ENCODE measurements around the gene GGNBP2.

The GGNBP2 gene

DNA sequence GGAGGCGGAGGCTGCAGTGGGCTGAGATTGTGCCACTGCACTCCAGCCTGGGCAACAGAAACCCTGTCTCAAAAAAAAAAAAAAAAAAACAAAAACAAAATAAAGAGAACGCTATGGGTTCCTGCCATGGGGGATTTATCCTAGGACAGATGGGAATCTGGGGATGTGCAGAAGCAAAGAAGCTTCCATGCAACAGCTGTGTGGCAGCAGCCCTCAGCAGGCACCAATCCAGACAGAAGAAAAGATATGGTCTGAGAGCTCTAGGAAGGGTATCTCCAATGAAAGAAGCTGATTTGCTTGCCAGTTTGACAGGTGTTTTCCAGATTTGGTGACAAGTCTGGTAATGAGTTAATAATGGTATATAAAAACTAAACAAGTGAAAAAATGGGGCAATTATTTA lies 21.6 kb upstream of the GGNBP2 start:
- Histone ChIP-seq H3K4me1 (ENCODE audit: control insufficient read depth, insufficient read depth, low read length) (no peaks in the 10 kb centered on the region), H3K9me3 (ENCODE audit: control insufficient read depth in 2 of 2, low read length in 2 of 2) (no peaks in the 10 kb centered on the region), H3K4me3 (ENCODE audit: low read length in 2 of 2) (no peak overlapping the region), H3K27me3 (ENCODE audit: control insufficient read depth in 1 of 2, insufficient read depth in 2 of 2, low read length in 2 of 2) (no peaks in the 10 kb centered on the region), H3K36me3 (ENCODE audit: control insufficient read depth in 2 of 2, insufficient read depth in 2 of 2, low read length in 2 of 2) (peaks cover 11 to 34% of the 10 kb centered on the region in 2 donors), H3K9ac (ENCODE audit: low read length in 2 of 2) (no peak overlapping the region), H3K27ac (ENCODE audit: low read length) (no peak overlapping the region)

DNA sequence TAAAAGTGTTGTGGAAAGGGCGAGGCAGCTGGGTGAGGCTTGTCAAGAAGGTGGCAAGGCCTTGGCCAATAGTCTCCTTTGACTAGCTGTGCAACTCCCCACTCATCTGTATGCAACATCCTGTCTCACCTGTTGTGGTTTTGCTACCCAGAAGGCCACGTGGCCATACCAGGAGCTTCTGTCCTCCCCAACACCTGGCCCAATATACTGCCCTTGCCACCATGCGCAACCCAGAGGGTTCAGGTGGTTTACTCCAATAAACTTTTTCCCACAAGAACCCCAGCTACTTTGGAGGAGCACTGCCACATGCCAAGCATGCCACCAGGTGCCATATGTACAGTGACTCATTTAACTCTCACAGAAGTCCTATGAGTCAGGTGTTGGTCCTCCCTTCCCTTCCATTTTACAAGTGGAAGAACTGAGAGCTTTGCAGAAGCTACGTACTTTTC lies 20.3 kb upstream of the GGNBP2 start:
- Histone ChIP-seq H3K9ac (ENCODE audit: low read length in 2 of 2) (no peak overlapping the region), H3K9me3 (ENCODE audit: control insufficient read depth in 2 of 2, low read length in 2 of 2) (no peaks in the 10 kb centered on the region), H3K4me1 (ENCODE audit: control insufficient read depth, insufficient read depth, low read length) (no peaks in the 10 kb centered on the region), H3K27me3 (ENCODE audit: control insufficient read depth in 1 of 2, insufficient read depth in 2 of 2, low read length in 2 of 2) (no peaks in the 10 kb centered on the region), H3K27ac (ENCODE audit: low read length) (no peak overlapping the region), H3K4me3 (ENCODE audit: low read length in 2 of 2) (no peak overlapping the region), H3K36me3 (ENCODE audit: control insufficient read depth in 2 of 2, insufficient read depth in 2 of 2, low read length in 2 of 2) (peaks cover 11 to 36% of the 10 kb centered on the region in 2 donors)

- H3K9me3 ChIP-seq (ENCODE audit: control insufficient read depth in 2 of 2, low read length in 2 of 2) = no peaks in the 10 kb centered on the region
- peaks cover 11 to 36% of the 10 kb centered on the region in 2 donors for H3K36me3 ChIP-seq (ENCODE audit: control insufficient read depth in 2 of 2, insufficient read depth in 2 of 2, low read length in 2 of 2)
- no peak overlapping the region for H3K9ac ChIP-seq (ENCODE audit: low read length in 2 of 2)
- no peak overlapping the region for H3K27ac ChIP-seq (ENCODE audit: low read length)
- H3K4me1 ChIP-seq (ENCODE audit: control insufficient read depth, insufficient read depth, low read length) = no peaks in the 10 kb centered on the region
- H3K27me3 ChIP-seq (ENCODE audit: control insufficient read depth in 1 of 2, insufficient read depth in 2 of 2, low read length in 2 of 2) = no peaks in the 10 kb centered on the region
- H3K4me3 ChIP-seq (ENCODE audit: low read length in 2 of 2) = no peak overlapping the region
Measured at GRCh38 chr17:36525113-36525512, 19.6 kb upstream of the GGNBP2 start.

GRCh38 chr17:36525888-36526287 lies 18.8 kb upstream of the GGNBP2 start:
- Histone ChIP-seq H3K36me3 (ENCODE audit: control insufficient read depth in 2 of 2, insufficient read depth in 2 of 2, low read length in 2 of 2) (peaks cover 11 to 36% of the 10 kb centered on the region in 2 donors), H3K27me3 (ENCODE audit: control insufficient read depth in 1 of 2, insufficient read depth in 2 of 2, low read length in 2 of 2) (no peaks in the 10 kb centered on the region), H3K4me1 (ENCODE audit: control insufficient read depth, insufficient read depth, low read length) (no peaks in the 10 kb centered on the region), H3K27ac (ENCODE audit: low read length) (no peak overlapping the region), H3K9me3 (ENCODE audit: control insufficient read depth in 2 of 2, low read length in 2 of 2) (no peaks in the 10 kb centered on the region), H3K4me3 (ENCODE audit: low read length in 2 of 2) (no peak overlapping the region), H3K9ac (ENCODE audit: low read length in 2 of 2) (no peak overlapping the region)

DNA sequence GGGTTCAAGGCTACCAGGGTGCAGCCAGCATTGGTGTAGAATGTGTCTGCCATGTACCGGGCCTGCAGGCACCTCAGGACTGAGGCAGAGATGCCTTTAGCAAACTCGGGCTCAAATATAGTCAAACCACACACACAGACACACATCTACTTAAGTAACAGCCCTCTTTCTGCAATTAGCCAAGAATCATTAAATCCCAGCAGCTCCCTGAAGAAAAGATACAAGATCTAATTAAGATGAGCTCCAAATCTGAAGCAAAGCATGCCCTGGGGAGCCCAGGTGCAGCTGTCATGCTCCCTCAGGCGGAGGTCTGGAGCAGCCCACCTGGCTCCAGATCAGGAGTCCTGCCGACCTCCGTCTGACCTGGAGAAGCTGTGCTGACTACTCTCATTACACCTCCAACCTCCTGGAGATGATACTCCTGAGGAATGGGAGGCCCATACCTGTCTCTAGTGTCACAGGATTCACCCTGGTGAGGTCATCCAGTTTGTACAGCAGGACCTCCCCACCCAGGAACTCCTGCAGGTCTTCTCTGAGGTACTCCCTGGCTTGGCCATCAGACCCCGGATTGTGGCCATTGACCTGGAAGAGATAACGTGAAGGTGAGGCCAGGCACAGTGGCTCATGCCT lies 17.0 kb upstream of the GGNBP2 start:
- H3K4me3 ChIP-seq (ENCODE audit: low read length in 2 of 2) = no peak overlapping the region
- H3K4me1 ChIP-seq (ENCODE audit: control insufficient read depth, insufficient read depth, low read length) = no peaks in the 10 kb centered on the region
- no peak overlapping the region for H3K9ac ChIP-seq (ENCODE audit: low read length in 2 of 2)
- no peaks in the 10 kb centered on the region for H3K9me3 ChIP-seq (ENCODE audit: control insufficient read depth in 2 of 2, low read length in 2 of 2)
- H3K36me3 ChIP-seq (ENCODE audit: control insufficient read depth in 2 of 2, insufficient read depth in 2 of 2, low read length in 2 of 2) = peaks cover 18 to 43% of the 10 kb centered on the region in 2 donors
- no peaks in the 10 kb centered on the region for H3K27me3 ChIP-seq (ENCODE audit: control insufficient read depth in 1 of 2, insufficient read depth in 2 of 2, low read length in 2 of 2)
- no peak overlapping the region for H3K27ac ChIP-seq (ENCODE audit: low read length)

- no peaks in the 10 kb centered on the region for H3K27me3 ChIP-seq (ENCODE audit: control insufficient read depth in 1 of 2, insufficient read depth in 2 of 2, low read length in 2 of 2)
- peaks cover 18 to 43% of the 10 kb centered on the region in 2 donors for H3K36me3 ChIP-seq (ENCODE audit: control insufficient read depth in 2 of 2, insufficient read depth in 2 of 2, low read length in 2 of 2)
- peaks cover 8% of the 10 kb centered on the region for H3K4me1 ChIP-seq (ENCODE audit: control insufficient read depth, insufficient read depth, low read length)
- H3K9me3 ChIP-seq (ENCODE audit: control insufficient read depth in 2 of 2, low read length in 2 of 2) = no peaks in the 10 kb centered on the region
- no peak overlapping the region for H3K4me3 ChIP-seq (ENCODE audit: low read length in 2 of 2)
- no peak overlapping the region for H3K9ac ChIP-seq (ENCODE audit: low read length in 2 of 2)
- no peak overlapping the region for H3K27ac ChIP-seq (ENCODE audit: low read length)
Measured at GRCh38 chr17:36529121-36529520, 15.6 kb upstream of the GGNBP2 start.

GRCh38 chr17:36532435-36532975 lies 12.2 kb upstream of the GGNBP2 start:
- peaks cover 7 to 17% of the 10 kb centered on the region in 2 donors for H3K36me3 ChIP-seq (ENCODE audit: control insufficient read depth in 2 of 2, insufficient read depth in 2 of 2, low read length in 2 of 2)

DNA sequence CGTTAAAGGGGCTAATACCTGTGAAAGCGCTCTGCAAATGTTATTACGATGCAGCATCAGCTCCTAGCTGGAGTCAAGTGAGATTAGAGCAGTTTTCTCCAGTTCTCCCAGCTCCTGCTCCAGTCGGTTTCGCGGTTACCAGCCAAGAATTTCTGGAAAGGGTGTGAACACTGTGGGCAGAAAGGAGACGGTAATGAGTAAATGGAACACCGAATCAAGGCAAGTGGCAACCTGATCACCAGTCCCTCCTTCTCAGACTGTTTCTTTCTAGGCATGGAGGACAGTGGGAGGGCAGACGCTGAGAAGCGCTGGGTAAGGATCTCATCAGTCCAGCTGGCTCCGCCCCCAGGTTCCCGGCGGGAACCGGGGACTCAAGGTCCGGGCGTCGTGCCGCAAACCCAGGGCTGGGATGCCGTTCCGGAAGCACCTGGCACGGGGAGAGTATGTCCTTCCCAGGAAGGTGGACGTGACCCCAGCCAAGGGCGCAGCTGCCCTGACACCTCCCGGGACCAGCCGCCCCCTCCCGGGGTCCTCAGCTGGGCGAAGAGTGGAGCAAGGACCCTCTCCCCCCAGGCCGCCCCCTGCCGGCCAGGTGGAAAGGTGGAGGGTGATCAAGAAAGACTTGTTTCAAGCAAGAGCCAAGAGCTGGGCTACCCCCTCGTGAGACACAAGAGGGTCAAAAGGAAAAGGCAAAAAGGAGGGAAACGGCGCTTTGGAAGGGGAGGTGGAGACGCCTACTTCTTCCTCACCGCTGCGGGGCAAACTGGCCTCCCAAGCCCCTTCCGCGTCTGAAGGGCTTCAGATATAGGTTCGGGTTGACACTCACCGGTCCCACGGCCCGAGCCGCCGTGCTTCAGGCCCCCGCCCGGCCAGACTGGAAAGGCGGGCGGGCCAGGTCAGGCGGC lies 10.5 kb upstream of the GGNBP2 start:
- Histone ChIP-seq H3K36me3 (ENCODE audit: control insufficient read depth in 2 of 2, insufficient read depth in 2 of 2, low read length in 2 of 2) (peaks cover 7 to 12% of the 10 kb centered on the region in 2 donors), H3K4me3 (ENCODE audit: low read length in 2 of 2) (peak overlapping the region; percentile 95 to 98), H3K9me3 (ENCODE audit: control insufficient read depth in 2 of 2, low read length in 2 of 2) (no peaks in the 10 kb centered on the region), H3K4me1 (ENCODE audit: control insufficient read depth, insufficient read depth, low read length) (peaks cover 13% of the 10 kb centered on the region), H3K27me3 (ENCODE audit: control insufficient read depth in 1 of 2, insufficient read depth in 2 of 2, low read length in 2 of 2) (no peaks in the 10 kb centered on the region), H3K9ac (ENCODE audit: low read length in 2 of 2) (peak overlapping the region; percentile 94 to 98), H3K27ac (ENCODE audit: low read length) (peak overlapping the region; percentile 95)

More at GRCh38 chr17:36532435-36532975, 12.2 kb upstream of the GGNBP2 start:
- no peak overlapping the region for H3K27ac ChIP-seq (ENCODE audit: low read length)
- no peak overlapping the region for H3K9ac ChIP-seq (ENCODE audit: low read length in 2 of 2)
- H3K27me3 ChIP-seq (ENCODE audit: control insufficient read depth in 1 of 2, insufficient read depth in 2 of 2, low read length in 2 of 2) = no peaks in the 10 kb centered on the region
- no peaks in the 10 kb centered on the region for H3K9me3 ChIP-seq (ENCODE audit: control insufficient read depth in 2 of 2, low read length in 2 of 2)
- no peak overlapping the region for H3K4me3 ChIP-seq (ENCODE audit: low read length in 2 of 2)
- peaks cover 13% of the 10 kb centered on the region for H3K4me1 ChIP-seq (ENCODE audit: control insufficient read depth, insufficient read depth, low read length)

- Histone ChIP-seq H3K27ac (ENCODE audit: low read length) (peak within 1 kb of the TSS; percentile 95), H3K4me1 (ENCODE audit: control insufficient read depth, insufficient read depth, low read length) (peaks cover 13% of the 10 kb centered on the region), H3K4me3 (ENCODE audit: low read length in 2 of 2) (peak within 1 kb of the TSS; percentile 95 to 98), H3K27me3 (ENCODE audit: control insufficient read depth in 1 of 2, insufficient read depth in 2 of 2, low read length in 2 of 2) (no peaks in the 10 kb centered on the region), H3K36me3 (ENCODE audit: control insufficient read depth in 2 of 2, insufficient read depth in 2 of 2, low read length in 2 of 2) (peaks cover 7 to 11% of the 10 kb centered on the region in 2 donors), H3K9ac (ENCODE audit: low read length in 2 of 2) (peak within 1 kb of the TSS; percentile 94 to 98), H3K9me3 (ENCODE audit: control insufficient read depth in 2 of 2, low read length in 2 of 2) (no peaks in the 10 kb centered on the region)
Measured at GRCh38 chr17:36534840-36535668, 9.7 kb upstream of the GGNBP2 start, which contains the start of the genes MYO19 and PIGW. Gene MYO19 (minus strand): TSS chr17:36534868. CDS start chr17:36532538, 2,330 bp downstream. Gene PIGW (plus strand): TSS chr17:36534987. CDS start chr17:36537102, 2,115 bp downstream.

- Histone ChIP-seq H3K9ac (ENCODE audit: low read length in 2 of 2) (peak overlapping the region; percentile 23 to 62), H3K9me3 (ENCODE audit: control insufficient read depth in 2 of 2, low read length in 2 of 2) (no peaks in the 10 kb centered on the region), H3K4me3 (ENCODE audit: low read length in 2 of 2) (peak overlapping the region; percentile 95 to 98), H3K27me3 (ENCODE audit: control insufficient read depth in 1 of 2, insufficient read depth in 2 of 2, low read length in 2 of 2) (no peaks in the 10 kb centered on the region), H3K36me3 (ENCODE audit: control insufficient read depth in 2 of 2, insufficient read depth in 2 of 2, low read length in 2 of 2) (peaks cover 7 to 11% of the 10 kb centered on the region in 2 donors), H3K27ac (ENCODE audit: low read length) (peak overlapping the region; percentile 95), H3K4me1 (ENCODE audit: control insufficient read depth, insufficient read depth, low read length) (peaks cover 13% of the 10 kb centered on the region)
Measured at GRCh38 chr17:36535669-36536081, 9.0 kb upstream of the GGNBP2 start.
